Small intestine (tissue), 7 donors: ENCODE results near the gene CNGB1. TPM values are rescaled to one million over a fixed set of nuclear protein-coding genes. Genes with fewer than 3 reads are reported as not detected.
"Not testable (repeated sequence)": the region's sequence is repeated elsewhere in the genome, so short reads cannot be mapped to it uniquely, and the experiment has no call there.

Source experiments
- DNase-seq, 2 donors: peaks; one replicate each; pipeline versions ENCODE4 v3.0.0 to v3.0.0-alpha.2; 2013
- FAIRE-seq: peaks from 2 replicates; lab custom pipeline; 2012; peaks lifted over from hg19 to GRCh38; lab: Jason Lieb, UNC
- H3K27ac ChIP-seq, 3 donors: one replicate each; pipeline ENCODE4 v1.5.1; 2013; ENCODE audit warnings: low read length in 2 of 3, mild to moderate bottlenecking in 2 of 3, control low read depth in 1 of 3, inconsistent platforms in 1 of 3, low read depth in 1 of 3, moderate library complexity in 1 of 3
- H3K27me3 ChIP-seq, 3 donors: one replicate each; pipeline ENCODE4 v1.6.1; 2013; ENCODE audit warnings: low read length in 3 of 3, inconsistent platforms in 1 of 3; ENCODE audit not compliant: control insufficient read depth in 3 of 3, insufficient read depth in 3 of 3
- H3K36me3 ChIP-seq, 3 donors: one replicate each; pipeline ENCODE4 v1.6.1; 2013; ENCODE audit warnings: low read length in 3 of 3, inconsistent platforms in 1 of 3, low read depth in 1 of 3, mild to moderate bottlenecking in 1 of 3, moderate library complexity in 1 of 3; ENCODE audit not compliant: control insufficient read depth in 3 of 3, insufficient read depth in 2 of 3
- H3K4me1 ChIP-seq, 3 donors: one replicate each; pipeline ENCODE4 v1.6.1; 2013; ENCODE audit warnings: low read length in 2 of 3, inconsistent platforms in 1 of 3, low read depth in 1 of 3, mild to moderate bottlenecking in 1 of 3, moderate library complexity in 1 of 3; ENCODE audit not compliant: control insufficient read depth in 3 of 3, insufficient read depth in 2 of 3
- H3K4me3 ChIP-seq, 3 donors: one replicate each; pipeline ENCODE4 v1.5.1; 2013; ENCODE audit warnings: low read length in 3 of 3, control low read depth in 1 of 3, inconsistent platforms in 1 of 3, low read depth in 1 of 3, mild to moderate bottlenecking in 1 of 3, moderate library complexity in 1 of 3
- H3K9me3 ChIP-seq, 2 donors: one replicate each; pipeline ENCODE4 v1.6.1; 2013; ENCODE audit warnings: low read depth in 1 of 2, low read length in 1 of 2; ENCODE audit not compliant: control insufficient read depth in 2 of 2, insufficient read depth in 1 of 2
- WGBS, 3 donors: extraction: QIAGEN DNeasy Blood & Tissue Kit; methylation state at CpG; one replicate each; pipeline ENCODE4 v1.1.7; 2013; 5-methylcytosine and 5-hydroxymethylcytosine counted together
- polyA plus RNA-seq, 4 donors: library from polyadenylated mRNA; stranded (reverse) in 3 of 4; unstranded in 1 of 4; fragments of 200-250 nt in 3 of 4; fragments of 120-200 nt in 1 of 4; gene quantifications; one replicate each; pipeline versions ENCODE4 v1.2.1 to v1.2.3, GENCODE V29; 2013
- donor health status: healthy with polysubstance abuse.
- donor health status: control.
- donor health status: control.
- donor health status: Bipolar disorder and iron deficiency.
- donor health status: healthy.

CNGB1 gene
- polyA plus RNA-seq, 4 donors = 1.3 to 1.7 TPM; not detected in 2

DNA sequence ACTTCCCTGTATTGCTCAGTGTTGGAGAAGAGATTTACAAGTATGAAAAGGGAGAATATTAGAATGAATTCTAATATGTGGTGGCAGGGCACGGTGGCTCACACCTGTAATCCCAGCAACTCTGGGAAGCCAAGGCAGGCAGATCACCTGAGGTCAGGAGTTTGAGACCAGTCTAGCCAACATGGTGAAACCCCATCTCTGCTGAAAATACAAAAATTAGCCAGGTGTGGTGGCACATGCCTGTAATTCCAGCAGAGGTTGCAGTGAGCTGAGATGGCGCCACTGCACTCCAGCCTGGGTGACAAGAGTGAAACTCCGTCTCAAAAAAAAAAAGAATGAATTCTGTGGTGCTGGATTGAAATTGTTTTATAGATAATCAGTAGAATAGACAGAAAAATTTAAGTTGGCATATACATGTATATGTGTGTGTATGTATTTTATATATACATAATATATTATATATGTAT is 75.8 kb downstream of the CNGB1 start:
- H3K4me3 ChIP-seq, FAIRE-seq, H3K9me3 ChIP-seq, H3K27ac ChIP-seq, DNase-seq, H3K36me3 ChIP-seq, H3K27me3 ChIP-seq: not testable (repeated sequence)
- H3K4me1 ChIP-seq = peaks cover 0 to 16% (median 2%) of the 10 kb centered on the region in 3 donors
- 86 to 92% (median 92%) methylated on average over 3 of the region's 3 CpGs for WGBS, 3 donors

GRCh38 chr16:57894390-57895080 is 76.4 kb downstream of the CNGB1 start:
- peak overlapping the region in 1 of 3 donors; percentile 45 for H3K27ac ChIP-seq
- 78 to 87% (median 82%) methylated on average over 10 of the region's 10 CpGs for WGBS, 3 donors
- no peaks in the 10 kb centered on the region for H3K36me3 ChIP-seq
- H3K9me3 ChIP-seq = peaks cover 0 to 3% of the 10 kb centered on the region in 2 donors
- peaks cover 0 to 6% (median 0%) of the 10 kb centered on the region in 3 donors for H3K27me3 ChIP-seq
- DNase-seq (no peak), FAIRE-seq (no peak)
- peaks cover 0 to 16% (median 3%) of the 10 kb centered on the region in 3 donors for H3K4me1 ChIP-seq
- no peak overlapping the region for H3K4me3 ChIP-seq

DNA sequence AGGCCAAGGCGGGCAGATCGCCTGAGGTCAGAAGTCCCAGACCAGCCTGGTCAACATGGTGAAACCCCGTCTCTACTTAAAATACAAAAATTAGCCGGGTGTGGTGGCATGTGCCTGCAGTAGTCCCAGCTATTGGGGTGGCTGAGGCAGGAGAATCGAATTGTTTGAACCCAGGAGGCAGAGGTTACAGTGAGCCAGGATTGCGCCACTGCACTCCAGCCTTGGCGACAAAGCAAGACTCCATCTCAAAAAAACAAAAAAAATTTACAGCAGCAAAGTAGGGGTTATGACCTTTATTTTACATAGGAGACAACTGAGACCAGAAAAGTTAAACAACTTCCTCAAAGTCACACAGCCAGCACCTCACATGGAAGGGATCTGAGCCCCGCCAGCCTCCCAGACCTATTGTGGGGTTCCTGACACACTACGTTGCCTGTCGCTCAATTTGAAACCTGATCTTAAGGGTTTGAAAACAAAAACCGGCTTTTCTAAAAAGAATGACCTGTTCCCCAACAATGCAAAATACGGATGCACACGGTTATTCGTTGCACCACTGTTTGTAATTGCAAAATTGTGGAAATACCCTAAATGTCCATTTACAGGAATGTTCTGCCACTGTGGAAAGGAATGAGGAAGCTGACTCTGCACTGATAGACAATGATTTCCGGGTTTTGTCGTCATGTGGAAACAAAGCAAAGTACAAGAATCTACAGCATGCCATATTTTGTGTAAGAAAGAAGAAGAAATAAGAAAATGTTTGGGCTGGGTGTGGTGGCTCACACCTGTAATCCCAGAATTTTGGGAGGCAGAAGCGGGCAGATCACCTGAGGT is 77.2 kb downstream of the CNGB1 start:
- peaks cover 0 to 10% (median 0%) of the 10 kb centered on the region in 3 donors for H3K27me3 ChIP-seq
- peak overlapping the region in 2 of 3 donors; percentile 38 to 45 for H3K27ac ChIP-seq
- WGBS, 3 donors = 58 to 61% (median 60%) methylated on average over 17 of the region's 17 CpGs
- no peaks in the 10 kb centered on the region for H3K36me3 ChIP-seq
- peaks cover 0 to 16% (median 3%) of the 10 kb centered on the region in 3 donors for H3K4me1 ChIP-seq
- H3K9me3 ChIP-seq = peaks cover 0 to 3% of the 10 kb centered on the region in 2 donors
- DNase-seq (peak; percentile 66 to 81), FAIRE-seq (no peak)
- no peak overlapping the region for H3K4me3 ChIP-seq

DNA sequence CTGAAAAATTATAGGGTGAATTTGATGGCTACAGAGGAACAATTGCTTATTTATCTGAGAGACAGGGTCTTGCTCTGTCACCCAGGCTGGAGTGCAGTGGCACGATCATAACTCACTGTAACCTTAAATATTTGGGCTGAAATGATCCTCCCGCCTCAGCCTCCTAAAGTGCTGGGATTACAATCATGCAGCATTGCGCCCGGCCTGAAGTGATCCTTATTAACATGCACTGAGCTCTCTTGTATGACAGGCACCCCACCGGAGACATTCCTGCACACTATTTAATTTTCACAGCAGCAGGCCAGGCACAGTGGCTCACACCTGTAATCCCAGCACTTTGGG is 77.7 kb downstream of the CNGB1 start:
- H3K27ac ChIP-seq = peak overlapping the region in 1 of 3 donors; percentile 38
- FAIRE-seq (no peak), DNase-seq (no peak)
- peaks cover 0 to 3% of the 10 kb centered on the region in 2 donors for H3K9me3 ChIP-seq
- peaks cover 0 to 10% (median 0%) of the 10 kb centered on the region in 3 donors for H3K27me3 ChIP-seq
- 89 to 95% (median 90%) methylated on average over 5 of the region's 5 CpGs for WGBS, 3 donors
- H3K4me1 ChIP-seq = peaks cover 0 to 16% (median 3%) of the 10 kb centered on the region in 3 donors
- H3K4me3 ChIP-seq = no peak overlapping the region
- no peaks in the 10 kb centered on the region for H3K36me3 ChIP-seq

DNA sequence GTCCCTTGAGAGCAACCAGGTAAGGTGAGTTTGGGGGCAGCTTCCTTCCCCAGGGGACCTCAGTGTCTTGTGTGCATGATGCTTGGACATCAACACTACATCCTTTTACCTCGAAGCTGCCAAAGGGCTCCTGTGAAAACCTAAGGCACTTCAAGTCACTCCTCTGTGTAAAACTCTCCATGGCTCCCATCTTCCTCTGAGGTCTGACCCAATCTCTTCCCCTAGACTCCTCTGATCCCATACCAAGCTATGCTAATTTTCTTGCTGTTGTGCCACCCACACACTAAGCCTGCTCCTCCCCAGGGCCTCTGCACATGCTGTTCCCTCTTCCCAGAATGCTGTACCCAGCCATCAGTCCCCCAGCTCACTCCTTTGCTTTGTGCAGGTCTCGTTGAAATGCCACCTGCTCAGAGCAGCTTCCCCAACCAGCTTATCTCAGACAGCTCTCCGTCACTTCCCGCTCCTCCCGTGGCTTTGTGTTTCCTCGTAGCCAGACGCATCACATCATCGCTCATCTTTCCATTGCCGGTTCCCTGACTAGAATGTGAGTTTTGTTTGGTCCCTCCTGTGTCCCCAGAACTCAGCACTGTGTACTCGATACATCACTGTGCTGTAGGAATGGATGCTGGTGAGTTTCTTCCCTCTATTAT is 78.4 kb downstream of the CNGB1 start:
- H3K36me3 ChIP-seq = no peaks in the 10 kb centered on the region
- peaks cover 0 to 16% (median 3%) of the 10 kb centered on the region in 3 donors for H3K4me1 ChIP-seq
- DNase-seq (peak in 1 of 2 donors; percentile 14), FAIRE-seq (no peak)
- H3K9me3 ChIP-seq = peaks cover 0 to 3% of the 10 kb centered on the region in 2 donors
- H3K27me3 ChIP-seq = peaks cover 0 to 15% (median 0%) of the 10 kb centered on the region in 3 donors
- H3K27ac ChIP-seq = peak overlapping the region in 1 of 3 donors; percentile 5
- 38 to 53% (median 50%) methylated on average over 10 of the region's 10 CpGs for WGBS, 3 donors
- H3K4me3 ChIP-seq = no peak overlapping the region

DNA sequence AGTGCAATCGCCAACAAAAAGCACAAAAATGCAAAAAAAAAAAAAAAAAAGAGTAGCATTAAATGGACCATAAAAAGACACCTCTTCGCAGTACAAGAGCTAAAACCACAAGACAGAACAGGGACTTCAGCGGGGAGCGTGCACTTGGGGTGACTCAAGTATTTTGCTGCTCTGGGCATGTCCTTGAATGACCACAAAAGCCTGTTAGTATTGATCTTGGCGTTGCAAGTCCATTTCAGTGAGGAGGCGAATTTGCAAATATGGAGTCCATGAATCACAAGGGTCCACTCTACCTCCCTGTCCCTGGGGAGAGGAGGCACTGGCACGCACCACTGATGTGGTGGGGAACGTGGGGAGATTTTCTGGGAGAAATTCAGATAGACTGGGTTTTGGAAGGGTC is 78.9 kb downstream of the CNGB1 start:
- peaks cover 0 to 3% of the 10 kb centered on the region in 2 donors for H3K9me3 ChIP-seq
- DNase-seq (no peak), FAIRE-seq (no peak)
- H3K36me3 ChIP-seq = no peaks in the 10 kb centered on the region
- H3K27me3 ChIP-seq = peaks cover 0 to 16% (median 0%) of the 10 kb centered on the region in 3 donors
- WGBS, 3 donors = 83 to 84% (median 84%) methylated on average over 8 of the region's 8 CpGs
- H3K4me3 ChIP-seq = no peak overlapping the region
- H3K4me1 ChIP-seq = peaks cover 0 to 16% (median 3%) of the 10 kb centered on the region in 3 donors
- peak overlapping the region in 1 of 3 donors; percentile 5 for H3K27ac ChIP-seq

GRCh38 chr16:57890752-57891111 is 80.2 kb downstream of the CNGB1 start:
- FAIRE-seq = no peak
- Histone ChIP-seq H3K27ac (peak overlapping the region in 1 of 3 donors; percentile 8), H3K36me3 (no peaks in the 10 kb centered on the region), H3K27me3 (peaks cover 0 to 22% (median 0%) of the 10 kb centered on the region in 3 donors), H3K4me1 (peaks cover 0 to 16% (median 3%) of the 10 kb centered on the region in 3 donors), H3K4me3 (no peak overlapping the region), H3K9me3 (peaks cover 0 to 3% of the 10 kb centered on the region in 2 donors)
- no peak for DNase-seq
- 74 to 85% (median 79%) methylated on average over 3 of the region's 3 CpGs for WGBS, 3 donors
